GM18502 (cell line): ENCODE results near the gene KCNK5.

Source experiments
- ATAC-seq: cut with Tn5 transposase; IDR thresholded peaks from one replicate; pipeline ENCODE4 v1.9.1; 2021; ENCODE audit warnings: mild to moderate bottlenecking; ENCODE audit not compliant: unreplicated experiment, poor library complexity

Gene KCNK5

GRCh38 chr6:39200498-39201020, 28.7 kb downstream of the KCNK5 start:
- ATAC-seq, result no peak

- ATAC-seq, result no peak
These were observed 29.3 kb downstream of the KCNK5 start for GRCh38 chr6:39199976-39200375.

GRCh38 chr6:39199231-39199940, 29.9 kb downstream of the KCNK5 start:
- no peak for ATAC-seq

GRCh38 chr6:39198528-39198927, 30.7 kb downstream of the KCNK5 start:
- ATAC-seq, result no peak

GRCh38 chr6:39197922-39198500, 31.3 kb downstream of the KCNK5 start:
- ATAC-seq, result no peak

- no peak for ATAC-seq
These were observed 31.8 kb downstream of the KCNK5 start for GRCh38 chr6:39197521-39197920.

- no peak for ATAC-seq
These were observed 32.6 kb downstream of the KCNK5 start for GRCh38 chr6:39196673-39197091.

GRCh38 chr6:39195792-39196385, 33.4 kb downstream of the KCNK5 start:
- ATAC-seq, result no peak

GRCh38 chr6:39194466-39194865, 34.8 kb downstream of the KCNK5 start:
- ATAC-seq, result no peak

- no peak for ATAC-seq
These were observed 36.0 kb downstream of the KCNK5 start for GRCh38 chr6:39193201-39193791.

GRCh38 chr6:39192736-39193135, 36.5 kb downstream of the KCNK5 start:
- ATAC-seq, result no peak

- ATAC-seq, result no peak
These were observed 37.9 kb downstream of the KCNK5 start for GRCh38 chr6:39191236-39191930.

- no peak for ATAC-seq
These were observed 38.6 kb downstream of the KCNK5 start for GRCh38 chr6:39190545-39191235.

- ATAC-seq, result no peak
These were observed 39.2 kb downstream of the KCNK5 start for GRCh38 chr6:39189915-39190544.

- no peak for ATAC-seq
These were observed 40.1 kb downstream of the KCNK5 start for GRCh38 chr6:39189131-39189530.

GRCh38 chr6:39188571-39188970, 40.7 kb downstream of the KCNK5 start:
- no peak for ATAC-seq

- ATAC-seq, result no peak
These were observed 41.2 kb downstream of the KCNK5 start for GRCh38 chr6:39188098-39188450.

GRCh38 chr6:39184906-39185580, 44.2 kb downstream of the KCNK5 start:
- ATAC-seq, result no peak

- ATAC-seq, result no peak
These were observed 46.7 kb downstream of the KCNK5 start for GRCh38 chr6:39182604-39183003.
